Stimulated activated CD4-positive, alpha-beta T cell treated with anti-CD3 and anti-CD28 coated beads, Interleukin-1b, Interleukin-23, amount 100 ng/mL, for 1 hour (primary cell): ENCODE measurements around the gene TAS2R31.
"Not testable (repeated sequence)": the region's sequence is repeated elsewhere in the genome, so short reads cannot be mapped to it uniquely, and the experiment has no call there.

Experiments used
- DNase-seq, 2 donors: peaks; one replicate each; pipeline ENCODE4 v3.0.0-alpha.2; 2020; ENCODE audit warnings: low read depth in 2 of 2

The TAS2R31 gene

GRCh38 chr12:11031307-11031706 lies at the start of gene TAS2R31:
Gene TAS2R31 (minus strand): TSS chr12:11031407. CDS start chr12:11031335, 72 bp downstream.
- DNase-seq: no peak

GRCh38 chr12:11078246-11078645 lies 47.0 kb upstream of the TAS2R31 start:
- no peak for DNase-seq

- DNase-seq: no peak
Observed at GRCh38 chr12:11075642-11076041, 44.4 kb upstream of the TAS2R31 start.

GRCh38 chr12:11071414-11071813 lies 40.2 kb upstream of the TAS2R31 start:
- no peak for DNase-seq

- no peak for DNase-seq
Observed at GRCh38 chr12:11070999-11071398, 39.8 kb upstream of the TAS2R31 start.

DNA sequence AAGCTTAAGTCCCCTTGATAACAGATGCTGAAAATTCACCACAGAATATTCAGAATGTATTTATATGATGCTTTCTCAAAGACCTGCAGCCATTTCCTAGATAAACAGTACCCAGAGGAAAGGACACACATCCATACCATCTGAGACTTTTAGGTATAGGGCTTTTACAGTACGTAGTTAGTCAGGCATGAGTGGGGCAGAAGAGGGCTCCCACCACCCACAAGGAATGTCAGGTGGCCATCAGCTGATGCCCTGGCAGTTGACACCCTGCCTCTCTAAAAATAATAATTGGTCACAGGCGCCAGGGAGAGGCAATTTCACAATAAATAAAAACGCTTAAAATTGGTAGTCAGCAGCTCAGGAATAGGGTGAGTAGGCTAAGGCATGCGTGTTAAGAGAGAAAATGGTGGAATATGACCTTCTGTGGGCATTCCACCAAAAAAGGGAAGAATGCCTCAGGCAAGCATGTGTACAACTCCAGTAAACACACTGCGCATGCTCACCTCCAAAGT lies 38.7 kb upstream of the TAS2R31 start:
- no peak for DNase-seq

DNA sequence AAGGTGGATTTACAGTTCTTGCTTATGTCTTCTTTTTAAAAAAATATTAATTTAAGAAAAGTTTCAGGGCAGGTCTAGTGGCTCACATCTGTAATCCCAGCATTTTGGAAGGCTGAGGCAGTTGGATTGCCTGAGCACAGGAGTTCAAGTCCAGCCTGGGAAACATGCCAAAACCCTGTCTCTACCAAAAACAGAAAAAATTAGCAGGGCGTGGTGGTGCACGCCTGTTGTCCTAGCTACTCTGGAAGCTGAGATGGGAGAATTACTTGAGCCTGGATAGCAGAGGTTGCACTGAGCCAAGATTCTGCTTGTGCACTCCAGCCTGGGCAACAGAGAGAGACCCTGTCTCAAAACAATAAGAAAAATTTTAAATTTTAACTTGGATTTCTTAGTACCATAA lies 36.3 kb upstream of the TAS2R31 start:
- no peak for DNase-seq

- not testable (repeated sequence) for DNase-seq
Observed at GRCh38 chr12:11062194-11062593, 31.0 kb upstream of the TAS2R31 start, which contains the start of gene TAS2R46. Gene TAS2R46 (minus strand): TSS chr12:11062294. CDS start chr12:11062294, 0 bp downstream.

GRCh38 chr12:11059784-11060183 lies 28.6 kb upstream of the TAS2R31 start:
- no peak for DNase-seq

GRCh38 chr12:11059041-11059440 lies 27.8 kb upstream of the TAS2R31 start:
- no peak for DNase-seq

GRCh38 chr12:11055306-11055705 lies 24.1 kb upstream of the TAS2R31 start:
- DNase-seq: no peak

DNA sequence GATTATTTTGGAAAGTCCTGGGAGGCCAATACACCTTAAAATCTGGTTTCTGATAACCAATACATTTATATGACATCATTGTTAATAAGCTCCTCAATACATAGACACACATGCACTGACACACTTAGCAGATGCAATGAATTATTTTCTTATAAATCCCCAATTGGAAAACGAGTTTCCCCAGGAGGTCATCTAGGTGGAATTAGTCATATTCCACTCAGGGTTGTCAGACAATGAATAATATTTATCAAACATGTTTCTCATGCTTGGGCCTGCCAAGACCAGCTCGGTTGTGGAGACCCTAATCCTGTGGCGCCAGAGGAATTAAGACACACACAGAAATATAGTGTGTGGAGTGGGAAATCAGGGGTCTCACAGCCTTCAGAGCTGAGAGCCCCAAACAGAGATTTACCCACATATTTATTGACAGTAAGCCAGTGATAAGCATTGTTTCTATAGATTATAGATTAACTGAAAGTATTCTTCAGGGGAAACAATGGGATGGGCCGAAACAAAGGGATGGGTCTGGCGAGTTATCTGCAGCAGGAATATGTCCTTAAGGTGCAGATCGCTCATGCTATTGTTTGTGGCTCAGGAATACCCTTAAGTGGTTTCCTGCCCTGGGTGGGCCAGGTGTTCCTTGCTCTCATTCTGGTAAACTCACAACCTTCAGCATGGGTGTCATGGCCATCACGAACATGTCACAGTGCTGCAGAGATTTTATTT lies 18.8 kb upstream of the TAS2R31 start:
- not testable (repeated sequence) for DNase-seq

GRCh38 chr12:11041366-11041765 lies 10.2 kb upstream of the TAS2R31 start:
- not testable (repeated sequence) for DNase-seq

GRCh38 chr12:11040162-11040561 lies 9.0 kb upstream of the TAS2R31 start:
- DNase-seq: no peak

GRCh38 chr12:11039171-11039570 lies 8.0 kb upstream of the TAS2R31 start:
- no peak for DNase-seq

- DNase-seq: not testable (repeated sequence)
Observed at GRCh38 chr12:11033959-11034358, 2.8 kb upstream of the TAS2R31 start.

DNA sequence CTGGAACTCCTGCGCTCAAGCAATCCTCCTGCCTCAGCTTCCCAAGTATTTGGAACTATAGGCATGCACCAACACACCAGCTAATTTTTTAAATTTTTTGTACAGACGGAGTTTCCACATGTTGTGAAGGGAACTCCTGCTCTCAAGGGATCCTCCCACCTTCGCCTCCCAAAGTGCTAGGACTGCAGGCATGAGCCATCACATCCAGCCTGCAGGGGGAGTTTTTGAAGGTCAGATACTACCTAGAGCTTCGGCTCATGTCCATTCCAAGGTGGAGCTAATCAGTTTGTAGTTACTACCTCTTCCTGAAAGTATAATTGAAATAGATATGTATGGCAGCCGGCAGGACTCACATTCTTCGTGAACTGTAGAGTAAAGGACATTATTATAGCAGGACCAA lies 5.1 kb downstream of the TAS2R31 start:
- DNase-seq: no peak

- no peak for DNase-seq
Observed at GRCh38 chr12:11023387-11023786, 7.8 kb downstream of the TAS2R31 start.

- DNase-seq: no peak
Observed at GRCh38 chr12:11022520-11022919, 8.7 kb downstream of the TAS2R31 start, which contains the start of gene TAS2R19. Gene TAS2R19 (minus strand): TSS chr12:11022620. CDS start chr12:11022571, 49 bp downstream.

DNA sequence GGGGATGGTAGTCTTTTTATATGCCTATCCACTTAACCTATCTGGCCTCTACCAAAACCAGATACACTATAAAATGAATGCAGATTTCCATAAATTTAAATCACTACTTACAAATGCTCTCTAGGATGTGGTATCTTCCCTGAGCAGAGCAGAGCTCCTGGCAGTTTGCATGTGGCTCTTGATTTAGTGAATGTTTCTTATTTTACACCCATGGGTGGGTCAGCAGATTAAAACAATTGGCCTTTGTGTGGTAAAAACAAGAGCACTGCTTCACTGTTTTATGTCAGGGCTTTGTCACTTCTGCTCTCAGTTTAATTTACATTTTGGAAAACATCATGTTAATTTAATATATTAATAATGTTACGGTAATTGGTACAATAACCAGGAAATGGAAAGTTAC lies 14.3 kb downstream of the TAS2R31 start:
- no peak for DNase-seq

DNA sequence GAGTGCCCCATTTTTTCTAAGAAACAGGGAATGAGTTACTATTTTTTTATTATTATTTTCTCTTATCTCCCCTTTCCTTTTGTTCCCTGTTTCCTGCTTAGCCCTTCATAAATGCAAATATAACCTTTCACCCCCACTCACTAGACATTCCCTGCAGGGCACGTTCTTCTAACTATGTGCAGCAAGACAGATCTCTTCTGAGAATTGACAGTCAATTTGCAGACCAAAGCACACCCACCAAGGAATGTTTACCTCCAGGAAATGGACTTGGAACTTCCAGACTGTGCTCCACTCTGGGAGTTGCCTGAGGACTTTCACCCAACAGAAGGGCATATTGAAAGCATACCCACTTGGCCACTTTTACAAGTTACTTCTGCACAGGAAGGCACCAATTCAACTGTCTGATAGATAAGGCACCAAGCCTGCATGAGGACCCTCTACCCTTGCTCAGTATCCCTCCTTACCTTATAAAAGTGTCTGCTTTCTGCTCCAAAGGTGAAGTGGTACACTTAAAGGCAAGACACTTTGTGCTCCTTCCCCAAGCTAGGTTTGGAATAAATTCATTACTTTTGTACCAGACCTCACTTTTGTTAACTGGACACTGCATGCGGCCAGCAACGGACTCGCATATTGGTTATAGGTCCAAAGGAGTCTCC lies 15.3 kb downstream of the TAS2R31 start:
- no peak for DNase-seq

GRCh38 chr12:11014234-11014633 lies 17.0 kb downstream of the TAS2R31 start:
- DNase-seq: no peak

- DNase-seq: no peak
Observed at GRCh38 chr12:11007608-11008007, 23.6 kb downstream of the TAS2R31 start.
